Peyer's patch (tissue), 4 donors: Measurements from ENCODE around the gene FOXB1.

Experiments used
- CTCF ChIP-seq, 6 experiments: fragments of 450-650 bp in 4 of 6; fragments of 200-600 bp in 2 of 6; sonication (generic) in 1 of 6; IDR thresholded peaks; one replicate each; pipeline ENCODE4 v1.5.1; 2017 to 2019; ENCODE audit warnings: antibody characterized with exemption in 6 of 6, mild to moderate bottlenecking in 3 of 6, moderate library complexity in 1 of 6
- POLR2A ChIP-seq, 2 donors: fragments of 450-650 bp; IDR thresholded peaks; one replicate each; pipeline ENCODE4 v1.5.1; 2017; ENCODE audit warnings: antibody characterized with exemption in 2 of 2, mild to moderate bottlenecking in 2 of 2, moderate library complexity in 2 of 2

DNA sequence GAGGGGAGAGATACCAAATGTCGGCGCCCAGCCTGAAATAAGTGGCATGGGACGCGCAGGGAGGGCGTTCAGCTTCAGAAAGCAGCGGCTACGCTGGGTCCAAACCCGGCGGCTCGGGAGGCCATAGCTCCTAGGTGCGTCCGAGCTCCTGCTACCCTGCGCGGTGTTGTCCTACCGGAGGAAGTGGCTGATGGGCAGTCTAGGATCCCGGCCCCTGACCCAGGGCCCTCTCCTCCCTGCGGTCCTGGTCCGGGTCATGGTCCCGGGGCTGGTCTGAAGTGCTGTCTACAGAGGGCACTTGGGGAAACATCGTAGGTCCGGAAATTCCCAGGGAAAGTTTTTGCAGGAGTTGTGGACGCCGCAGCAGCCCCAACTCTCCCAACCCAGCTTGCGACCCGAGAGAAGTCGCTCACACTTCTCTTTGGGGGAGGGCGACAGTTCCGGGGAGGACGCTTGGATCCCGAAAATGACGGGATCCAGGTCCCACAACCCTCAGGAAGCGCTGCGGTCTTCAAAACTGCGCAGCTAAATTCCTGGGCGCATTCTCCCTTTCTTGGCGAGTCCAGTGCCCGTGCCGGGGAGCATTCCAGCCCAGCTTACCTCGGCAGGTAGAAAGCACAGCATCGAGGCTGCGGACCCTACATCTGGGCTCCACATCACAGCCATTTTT, 9.1 kb upstream of the FOXB1 start:
- no peak for TF ChIP-seq CTCF (IDR thresholded peaks at IDR 0.05)
- TF ChIP-seq POLR2A (IDR thresholded peaks at IDR 0.05): no peak
